IMR-90 (cell line): Measurements from ENCODE around the gene STKLD1. TPM values are rescaled to one million over a fixed set of nuclear protein-coding genes. Genes with fewer than 3 reads are reported as not detected.

Experiments
- ATAC-seq: fragments of 200-7000 bp; cut with Tn5 transposase; 2 replicates; pipeline ENCODE4 v1.9.1; 2020; ENCODE audit warnings: low read depth, mild to moderate bottlenecking, moderate library complexity
- BruUV-seq: library from RNA; stranded (reverse); fragments of 400-500 nt; replicated peaks from 2 replicates; lab custom pipeline; 2021; lab: Mats Ljungman, UMichigan
- CTCF ChIA-PET: fragments of 300-600 bp; formaldehyde crosslinking; extraction: SDS; loops from one replicate; lab custom pipeline; 2021; ENCODE audit warnings: antibody characterized with exemption; lab: Yijun Ruan, JAX
- POLR2A ChIA-PET: fragments of 300-600 bp; sonication (Branson Sonifier 250); formaldehyde crosslinking; loops from one replicate; lab custom pipeline; 2022; ENCODE audit warnings: antibody characterized with exemption; ENCODE audit not compliant: unreplicated experiment; lab: Charles Lee
- DNase-seq: peaks from one replicate; pipeline ENCODE4 v3.0.0; 2013
- H2AFZ ChIP-seq: replicated peaks from 2 replicates; pipeline ENCODE3; 2013; ENCODE audit warnings: low read length, mild to moderate bottlenecking; ENCODE audit not compliant: poor library complexity
- H2AK5ac ChIP-seq: 2 replicates; pipeline ENCODE4 v1.6.1; 2013; ENCODE audit warnings: low read depth, low read length, inconsistent platforms
- H2AK9ac ChIP-seq: replicated peaks from 2 replicates; pipeline ENCODE3; 2013; ENCODE audit warnings: mild to moderate bottlenecking, low read depth, low read length, moderate library complexity; ENCODE audit not compliant: poor library complexity
- H2BK120ac ChIP-seq: 2 replicates; pipeline ENCODE4 v1.6.1; 2013; ENCODE audit warnings: low read depth, low read length, inconsistent platforms
- H2BK15ac ChIP-seq: 3 replicates; pipeline ENCODE4 v1.6.1; 2013; ENCODE audit warnings: low read depth, low read length, inconsistent platforms
- H2BK20ac ChIP-seq: 2 replicates; pipeline ENCODE4 v1.6.1; 2013; ENCODE audit warnings: low read depth, mild to moderate bottlenecking, inconsistent platforms, low read length, moderate library complexity
- H2BK5ac ChIP-seq: 2 replicates; pipeline ENCODE4 v1.6.1; 2013; ENCODE audit warnings: mild to moderate bottlenecking, low read depth, low read length, inconsistent platforms; ENCODE audit not compliant: poor library complexity, severe bottlenecking
- H3K14ac ChIP-seq: replicated peaks from 2 replicates; pipeline ENCODE4 v1.6.1; 2013; ENCODE audit warnings: low read depth, low read length, inconsistent platforms
- H3K18ac ChIP-seq: 2 replicates; pipeline ENCODE4 v1.6.1; 2013; ENCODE audit warnings: low read depth, low read length, control low read depth
- H3K23ac ChIP-seq: 2 replicates; pipeline ENCODE4 v1.6.1; 2013; ENCODE audit warnings: low read depth, low read length, inconsistent platforms
- H3K27ac ChIP-seq: 2 replicates; pipeline ENCODE4 v1.5.1; 2013; ENCODE audit warnings: mild to moderate bottlenecking, control low read depth, low read length; ENCODE audit not compliant: insufficient read depth
- H3K27me3 ChIP-seq: 2 replicates; pipeline ENCODE4 v1.6.1; 2013; ENCODE audit warnings: low read length; ENCODE audit not compliant: control insufficient read depth, insufficient read depth
- H3K36me3 ChIP-seq: 2 replicates; pipeline ENCODE4 v1.6.1; 2013; ENCODE audit warnings: low read length, mixed read lengths; ENCODE audit not compliant: control insufficient read depth, insufficient read depth
- H3K4ac ChIP-seq: 2 replicates; pipeline ENCODE4 v1.6.1; 2013; ENCODE audit warnings: low read depth, low read length, inconsistent platforms
- H3K4me1 ChIP-seq: 2 replicates; pipeline ENCODE4 v1.6.1; 2013; ENCODE audit warnings: low read length, mixed read lengths; ENCODE audit not compliant: control insufficient read depth, insufficient read depth
- H3K4me2 ChIP-seq: 2 replicates; pipeline ENCODE4 v1.6.1; 2013; ENCODE audit warnings: low read depth, mild to moderate bottlenecking, control low read depth, low read length, moderate library complexity
- H3K4me3 ChIP-seq: 2 replicates; pipeline ENCODE4 v1.5.1; 2013; ENCODE audit warnings: low read depth, mild to moderate bottlenecking, control low read depth, low read length, moderate library complexity; ENCODE audit not compliant: insufficient read depth
- H3K56ac ChIP-seq: 2 replicates; pipeline ENCODE4 v1.6.1; 2013; ENCODE audit warnings: low read length, inconsistent platforms; ENCODE audit not compliant: insufficient read depth; ENCODE audit errors: extremely low read depth
- H3K79me1 ChIP-seq, 2 experiments: 2 replicates each; pipeline ENCODE4 v1.6.1; 2013; ENCODE audit warnings: low read length in 2 of 2, inconsistent platforms in 1 of 2, low read depth in 1 of 2
- H3K9ac ChIP-seq: 2 replicates; pipeline ENCODE4 v1.6.1; 2013; ENCODE audit warnings: low read depth, low read length, control low read depth
- H3K9me1 ChIP-seq: 2 replicates; pipeline ENCODE4 v1.6.1; 2013; ENCODE audit warnings: low read length, inconsistent platforms; ENCODE audit not compliant: insufficient read depth
- H3K9me3 ChIP-seq: 2 replicates; pipeline ENCODE4 v1.6.1; 2013; ENCODE audit warnings: low read length; ENCODE audit not compliant: control insufficient read depth, insufficient read depth
- H4K20me1 ChIP-seq: 2 replicates; pipeline ENCODE4 v1.6.1; 2013; ENCODE audit warnings: low read length, inconsistent platforms; ENCODE audit not compliant: insufficient read depth
- H4K5ac ChIP-seq: 2 replicates; pipeline ENCODE4 v1.6.1; 2013; ENCODE audit warnings: mild to moderate bottlenecking, low read depth, low read length, control low read depth
- H4K8ac ChIP-seq, 2 experiments: 2 replicates each; pipeline ENCODE4 v1.6.1; 2013; ENCODE audit warnings: low read depth in 2 of 2, low read length in 2 of 2, control low read depth in 1 of 2, inconsistent platforms in 1 of 2
- H4K91ac ChIP-seq: 2 replicates; pipeline ENCODE4 v1.6.1; 2013; ENCODE audit warnings: low read depth, low read length, inconsistent platforms; ENCODE audit not compliant: insufficient read depth
- BHLHE40 ChIP-seq: fragments of 150-350 bp; IDR thresholded peaks from 2 replicates; pipeline ENCODE4 v1.6.1; 2016; ENCODE audit warnings: mild to moderate bottlenecking, low read depth, low read length
- CEBPB ChIP-seq: IDR thresholded peaks from 2 replicates; pipeline ENCODE4 v1.6.1; 2012; ENCODE audit warnings: low read depth, low read length, improper control_type of control experiment
- CHD1 ChIP-seq: IDR thresholded peaks from 2 replicates; pipeline ENCODE4 v1.6.1; 2012; ENCODE audit warnings: low read depth, low read length, improper control_type of control experiment
- CTCF ChIP-seq: conservative IDR thresholded peaks from 2 replicates; pipeline ENCODE4 v1.5.1; 2012; ENCODE audit warnings: mild to moderate bottlenecking, low read depth, low read length, improper control_type of control experiment
- ELK1 ChIP-seq: fragments of 150-350 bp; IDR thresholded peaks from 2 replicates; pipeline ENCODE4 v1.6.1; 2016; ENCODE audit warnings: low read depth, mild to moderate bottlenecking, low read length, moderate library complexity, borderline replicate concordance
- FOS ChIP-seq: fragments of 150-350 bp; IDR thresholded peaks from 2 replicates; pipeline ENCODE4 v1.6.1; 2016; ENCODE audit warnings: low read depth, low read length
- MAFK ChIP-seq: IDR thresholded peaks from 2 replicates; pipeline ENCODE4 v1.6.1; 2012; ENCODE audit warnings: low read depth, low read length, improper control_type of control experiment
- MAZ ChIP-seq: IDR thresholded peaks from 2 replicates; pipeline ENCODE4 v1.6.1; 2012; ENCODE audit warnings: low read depth, mild to moderate bottlenecking, low read length, improper control_type of control experiment, moderate library complexity, borderline replicate concordance
- MXI1 ChIP-seq: IDR thresholded peaks from 2 replicates; pipeline ENCODE4 v1.6.1; 2012; ENCODE audit warnings: low read depth, mild to moderate bottlenecking, low read length, moderate library complexity, borderline replicate concordance
- NFE2L2 ChIP-seq: fragments of 150-350 bp; IDR thresholded peaks from 2 replicates; pipeline ENCODE4 v1.6.1; 2016; ENCODE audit warnings: low read depth, mild to moderate bottlenecking, low read length
- RAD21 ChIP-seq: IDR thresholded peaks from 2 replicates; pipeline ENCODE4 v1.6.1; 2012; ENCODE audit warnings: low read length, improper control_type of control experiment
- RCOR1 ChIP-seq: IDR thresholded peaks from 2 replicates; pipeline ENCODE4 v1.6.1; 2012; ENCODE audit warnings: mild to moderate bottlenecking, low read length, improper control_type of control experiment; ENCODE audit not compliant: insufficient replicate concordance
- RFX5 ChIP-seq: IDR thresholded peaks from 2 replicates; pipeline ENCODE4 v1.8.0; 2012; ENCODE audit warnings: low read depth, mild to moderate bottlenecking, low read length, moderate library complexity
- SMC3 ChIP-seq: fragments of 150-350 bp; IDR thresholded peaks from 2 replicates; pipeline ENCODE4 v1.6.1; 2016; ENCODE audit warnings: low read depth, mild to moderate bottlenecking, antibody characterized with exemption, low read length, moderate library complexity
- USF2 ChIP-seq: fragments of 150-350 bp; IDR thresholded peaks from 2 replicates; pipeline ENCODE4 v1.6.1; 2017; ENCODE audit warnings: mild to moderate bottlenecking, antibody characterized with exemption, low read length, low read depth
- WGBS, 2 experiments: methylation state at CpG; one replicate each; pipeline versions ENCODE4 v1.1.5 to v1.1.7; 2013; ENCODE audit warnings: missing lambda C conversion rate in 2 of 2; ENCODE audit not compliant: insufficient read length in 1 of 2; ENCODE audit errors: extremely low coverage in 2 of 2; 5-methylcytosine and 5-hydroxymethylcytosine counted together
- dilution Hi-C: fragments of 300-500 bp; cut with HindIII; formaldehyde crosslinking; loops from one replicate; pipeline ENCODE4 v1.14.3; 2018; ENCODE audit warnings: low sequenced_read_pairs; ENCODE audit not compliant: unreplicated experiment
- in situ Hi-C: fragments of 300-500 bp; cut with MboI; formaldehyde crosslinking; loops from 3 replicates; pipeline ENCODE4 v1.14.3; 2019; ENCODE audit warnings: low sequenced_read_pairs, inconsistent platforms, mixed read lengths
- intact Hi-C: fragments of 100-400 bp; cut with micrococcal nuclease; formaldehyde crosslinking; loops from 2 replicates; pipeline ENCODE4 v1.10.0; 2022
- polyA plus RNA-seq, 3 experiments: library from polyadenylated mRNA; depleted of rRNA; stranded (reverse); fragments of >200 nt; gene quantifications; 2 replicates each; pipeline ENCODE4 v1.2.3, GENCODE V29; 2012; ENCODE audit warnings: low replicate concordance in 1 of 3
- total RNA-seq: library from RNA; depleted of rRNA; stranded (reverse); fragments of >200 nt; gene quantifications from 2 replicates; pipeline ENCODE4 v1.2.3, GENCODE V29; 2012

STKLD1 gene
- total and polyA plus RNA-seq, 2 of the 4 experiments (the other 2 are of a cell fraction), result 0.54 to 0.65 TPM

GRCh38 chr9:133383438-133383837 is 7.3 kb downstream of the STKLD1 start:
- TF ChIP-seq MAFK (no peak), CTCF (no peak), FOS (no peak), RFX5 (no peak), MXI1 (no peak), RAD21 (no peak), CEBPB (no peak), RCOR1 (no peak), MAZ (no peak), NFE2L2 (no peak), ELK1 (no peak), CHD1 (no peak), USF2 (no peak), BHLHE40 (no peak), SMC3 (no peak)
- Histone ChIP-seq H3K23ac (no peak overlapping the region), H2AK9ac (peak overlapping the region; percentile 28), H3K14ac (no peak overlapping the region), H2AK5ac (no peak overlapping the region), H4K20me1 (no peaks in the 10 kb centered on the region; the same call in 1 of the 2 replicates), H4K5ac (no peak overlapping the region), H4K91ac (no peak overlapping the region), H3K27ac (no peak overlapping the region), H3K36me3 (no peaks in the 10 kb centered on the region), H2BK20ac (no peak overlapping the region), H3K9me3 (no peaks in the 10 kb centered on the region), H3K4me2 (no peak overlapping the region), H2AFZ (peak overlapping the region; percentile 21), H3K9me1 (no peaks in the 10 kb centered on the region), H3K79me1 (no peaks in the 10 kb centered on the region), H3K4me3 (no peak overlapping the region), H3K4me1 (no peaks in the 10 kb centered on the region), H3K4ac (no peak overlapping the region), H3K18ac (no peak overlapping the region), H4K8ac (no peak overlapping the region), H2BK120ac (no peak overlapping the region), H2BK5ac (peak overlapping the region; percentile 81), H3K56ac (no peak overlapping the region), H3K27me3 (no peaks in the 10 kb centered on the region), H2BK15ac (no peak overlapping the region), H3K9ac (no peak overlapping the region)
- POLR2A ChIA-PET, result no interaction called here
- dilution Hi-C loops (no loop called here), in situ Hi-C loops (no loop called here), intact Hi-C loops (no loop called here)
- 90% methylated on average over 3 of the region's 3 CpGs; no CpG with 5 or more reads in 1 of the 2 experiments for WGBS, 2 experiments
- no peak for DNase-seq
- no peak for ATAC-seq
- CTCF ChIA-PET, result no interaction called here
- BruUV-seq, result no TSS peak
